ENCODE measurements around the gene RRAS2.

DNA sequence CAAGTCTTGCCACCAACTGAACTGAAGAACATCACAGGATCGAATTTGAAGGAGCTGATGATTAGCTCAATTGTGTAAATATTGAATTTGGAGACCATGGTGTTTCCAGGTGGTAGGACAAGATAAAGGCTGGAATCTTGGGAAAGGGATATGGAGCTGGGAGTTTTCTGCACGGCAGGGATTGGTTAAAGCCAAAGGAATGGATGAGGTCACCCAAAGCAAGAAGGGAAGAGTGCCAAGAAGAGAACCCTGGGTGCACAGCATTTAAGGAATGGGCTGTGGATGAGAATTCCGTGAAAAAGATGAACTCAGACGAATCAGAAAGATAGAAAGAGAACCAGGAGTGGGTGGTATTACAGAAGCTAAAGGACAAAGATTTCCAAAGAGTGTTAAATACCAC lies 29.4 kb upstream of the RRAS2 start:
- TF ChIP-seq, protein P1, sequence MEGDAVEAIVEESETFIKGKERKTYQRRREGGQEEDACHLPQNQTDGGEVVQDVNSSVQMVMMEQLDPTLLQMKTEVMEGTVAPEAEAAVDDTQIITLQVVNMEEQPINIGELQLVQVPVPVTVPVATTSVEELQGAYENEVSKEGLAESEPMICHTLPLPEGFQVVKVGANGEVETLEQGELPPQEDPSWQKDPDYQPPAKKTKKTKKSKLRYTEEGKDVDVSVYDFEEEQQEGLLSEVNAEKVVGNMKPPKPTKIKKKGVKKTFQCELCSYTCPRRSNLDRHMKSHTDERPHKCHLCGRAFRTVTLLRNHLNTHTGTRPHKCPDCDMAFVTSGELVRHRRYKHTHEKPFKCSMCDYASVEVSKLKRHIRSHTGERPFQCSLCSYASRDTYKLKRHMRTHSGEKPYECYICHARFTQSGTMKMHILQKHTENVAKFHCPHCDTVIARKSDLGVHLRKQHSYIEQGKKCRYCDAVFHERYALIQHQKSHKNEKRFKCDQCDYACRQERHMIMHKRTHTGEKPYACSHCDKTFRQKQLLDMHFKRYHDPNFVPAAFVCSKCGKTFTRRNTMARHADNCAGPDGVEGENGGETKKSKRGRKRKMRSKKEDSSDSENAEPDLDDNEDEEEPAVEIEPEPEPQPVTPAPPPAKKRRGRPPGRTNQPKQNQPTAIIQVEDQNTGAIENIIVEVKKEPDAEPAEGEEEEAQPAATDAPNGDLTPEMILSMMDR (IDR thresholded peaks at IDR 0.05; ENCODE audit: borderline replicate concordance, extremely low read depth, low read length, poor library complexity, severe bottlenecking) = no peak
- TF ChIP-seq EZH2 (IDR thresholded peaks at IDR 0.05; ENCODE audit: borderline replicate concordance, low read depth, low read length, severe bottlenecking) = no peak

All from DND-41 (cell line).